ENCODE results near the gene TNRC18.
"Not testable (repeated sequence)": the region's sequence is repeated elsewhere in the genome, so short reads cannot be mapped to it uniquely, and the experiment has no call there.

The TNRC18 gene, protein sequence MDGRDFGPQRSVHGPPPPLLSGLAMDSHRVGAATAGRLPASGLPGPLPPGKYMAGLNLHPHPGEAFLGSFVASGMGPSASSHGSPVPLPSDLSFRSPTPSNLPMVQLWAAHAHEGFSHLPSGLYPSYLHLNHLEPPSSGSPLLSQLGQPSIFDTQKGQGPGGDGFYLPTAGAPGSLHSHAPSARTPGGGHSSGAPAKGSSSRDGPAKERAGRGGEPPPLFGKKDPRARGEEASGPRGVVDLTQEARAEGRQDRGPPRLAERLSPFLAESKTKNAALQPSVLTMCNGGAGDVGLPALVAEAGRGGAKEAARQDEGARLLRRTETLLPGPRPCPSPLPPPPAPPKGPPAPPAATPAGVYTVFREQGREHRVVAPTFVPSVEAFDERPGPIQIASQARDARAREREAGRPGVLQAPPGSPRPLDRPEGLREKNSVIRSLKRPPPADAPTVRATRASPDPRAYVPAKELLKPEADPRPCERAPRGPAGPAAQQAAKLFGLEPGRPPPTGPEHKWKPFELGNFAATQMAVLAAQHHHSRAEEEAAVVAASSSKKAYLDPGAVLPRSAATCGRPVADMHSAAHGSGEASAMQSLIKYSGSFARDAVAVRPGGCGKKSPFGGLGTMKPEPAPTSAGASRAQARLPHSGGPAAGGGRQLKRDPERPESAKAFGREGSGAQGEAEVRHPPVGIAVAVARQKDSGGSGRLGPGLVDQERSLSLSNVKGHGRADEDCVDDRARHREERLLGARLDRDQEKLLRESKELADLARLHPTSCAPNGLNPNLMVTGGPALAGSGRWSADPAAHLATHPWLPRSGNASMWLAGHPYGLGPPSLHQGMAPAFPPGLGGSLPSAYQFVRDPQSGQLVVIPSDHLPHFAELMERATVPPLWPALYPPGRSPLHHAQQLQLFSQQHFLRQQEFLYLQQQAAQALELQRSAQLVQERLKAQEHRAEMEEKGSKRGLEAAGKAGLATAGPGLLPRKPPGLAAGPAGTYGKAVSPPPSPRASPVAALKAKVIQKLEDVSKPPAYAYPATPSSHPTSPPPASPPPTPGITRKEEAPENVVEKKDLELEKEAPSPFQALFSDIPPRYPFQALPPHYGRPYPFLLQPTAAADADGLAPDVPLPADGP (N-terminal part only)

DNA sequence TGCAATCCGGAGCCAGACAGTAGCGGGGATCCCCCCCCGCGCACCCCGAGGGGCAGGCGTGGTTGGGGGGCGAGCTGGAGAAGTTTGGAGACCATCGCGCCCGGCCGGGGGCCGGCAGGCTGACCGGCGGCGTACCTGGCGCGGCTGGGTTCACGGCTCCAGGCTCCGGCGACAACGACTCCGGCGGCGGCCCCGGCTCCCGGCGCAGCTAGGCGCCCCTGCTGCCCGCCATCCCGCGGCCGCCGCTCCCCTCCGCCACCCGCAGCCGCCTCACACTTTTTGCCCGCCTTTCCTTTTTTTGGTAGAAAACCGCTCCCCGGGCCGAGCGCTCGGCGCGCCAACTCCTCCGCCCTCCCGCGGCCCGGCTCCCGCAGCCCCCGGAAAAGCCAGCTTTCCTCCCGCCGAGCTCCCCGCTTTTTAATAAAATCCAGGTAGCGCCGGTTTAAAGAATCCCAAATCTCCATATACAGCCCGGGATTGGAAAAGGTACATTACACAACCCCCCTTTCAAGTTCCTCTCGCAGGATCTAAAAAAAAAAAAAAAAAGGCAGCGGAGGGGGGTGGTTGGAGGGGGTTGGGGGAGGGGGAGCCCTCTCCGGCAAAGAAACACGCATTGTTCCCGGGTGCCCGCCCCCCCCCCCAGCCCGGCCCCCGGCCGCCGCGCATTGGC, at the start of gene TNRC18:
TNRC18 (minus strand) TSS at position 529 of the 670 bp plus-strand sequence. CDS start 2,588 bp downstream, outside the sequence.
- DNase-seq: no peak

DNA sequence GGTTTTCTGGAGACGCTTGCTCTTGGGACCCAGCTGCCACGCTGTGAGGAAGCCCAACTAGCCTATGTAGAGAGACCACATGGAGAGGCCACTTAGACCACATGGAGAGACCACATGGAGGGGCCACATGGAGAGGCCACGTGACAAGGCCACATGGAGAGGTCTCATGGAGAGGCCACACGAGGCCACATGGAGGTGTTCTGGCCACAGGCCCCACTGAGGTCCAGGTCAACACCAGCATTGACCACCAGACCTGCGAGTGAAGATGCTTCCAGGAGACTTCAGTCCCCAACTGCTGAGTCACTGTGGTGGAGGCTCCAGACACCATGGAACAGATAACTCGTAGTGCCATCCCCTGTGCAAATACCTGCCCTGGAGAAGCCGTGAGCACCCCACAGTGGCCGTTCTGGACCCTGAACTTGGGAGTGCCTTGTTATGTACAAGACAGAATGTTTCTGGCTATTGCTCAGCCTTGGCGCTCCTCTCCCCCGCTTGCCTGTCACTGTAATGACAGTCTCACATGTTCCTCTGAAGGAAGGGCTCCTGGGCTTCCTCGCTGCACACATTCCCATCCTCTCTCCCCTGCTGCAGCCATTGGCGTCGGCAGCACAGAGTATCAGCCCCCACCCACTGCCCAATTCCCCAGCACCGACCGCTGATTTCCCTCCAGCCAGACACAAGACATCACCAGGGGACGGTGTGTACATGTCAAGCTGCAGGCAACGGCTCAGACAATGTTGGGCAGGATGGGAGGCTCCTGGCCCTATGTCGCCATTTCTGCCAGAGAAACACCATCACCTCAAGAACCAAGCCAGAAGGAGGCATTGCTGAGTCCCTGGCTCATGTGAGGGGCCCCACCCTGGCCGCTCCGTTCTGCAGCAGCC, 49.0 kb upstream of the TNRC18 start:
- DNase-seq: peak; percentile 21

DNA sequence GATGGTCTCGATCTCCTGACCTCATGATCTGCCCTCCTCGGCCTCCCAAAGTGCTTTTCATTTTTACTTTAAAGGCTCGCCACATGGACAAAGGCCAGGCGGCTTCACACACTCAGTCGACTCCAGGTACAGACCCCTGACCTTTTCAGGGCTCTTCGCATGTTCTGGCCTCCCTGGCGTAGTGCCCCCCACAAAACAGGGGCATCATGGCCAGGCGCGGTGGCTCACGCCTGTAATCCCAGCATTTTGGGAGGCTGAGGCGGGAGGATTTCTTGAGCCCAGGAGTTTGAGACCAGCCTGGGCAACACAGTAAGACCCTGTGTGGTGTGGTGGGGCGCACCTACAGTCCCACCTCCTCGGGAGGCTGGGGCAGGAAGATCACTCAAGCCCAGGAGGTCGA, 48.0 kb upstream of the TNRC18 start:
- not testable (repeated sequence) for DNase-seq

DNA sequence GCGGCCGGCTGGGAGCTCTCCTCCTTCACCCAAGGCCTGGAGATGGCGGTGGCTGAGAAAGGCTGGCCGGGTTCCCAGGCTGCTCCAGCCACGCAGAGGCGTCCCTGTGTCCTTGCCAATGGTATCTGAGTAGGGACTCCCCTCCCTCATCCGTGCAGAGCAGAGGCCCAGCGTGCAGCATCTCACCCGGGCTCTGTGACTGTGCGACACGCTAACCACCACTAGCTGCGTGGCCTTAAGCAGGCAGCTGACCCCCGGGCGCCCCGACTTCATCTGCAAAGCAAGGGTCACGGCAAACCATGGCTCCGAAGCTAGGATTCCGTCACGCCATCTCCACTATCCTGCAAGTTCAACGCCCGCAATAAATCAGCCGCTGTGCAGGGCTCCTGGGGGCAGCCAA, 47.2 kb upstream of the TNRC18 start:
- DNase-seq: no peak

DNA sequence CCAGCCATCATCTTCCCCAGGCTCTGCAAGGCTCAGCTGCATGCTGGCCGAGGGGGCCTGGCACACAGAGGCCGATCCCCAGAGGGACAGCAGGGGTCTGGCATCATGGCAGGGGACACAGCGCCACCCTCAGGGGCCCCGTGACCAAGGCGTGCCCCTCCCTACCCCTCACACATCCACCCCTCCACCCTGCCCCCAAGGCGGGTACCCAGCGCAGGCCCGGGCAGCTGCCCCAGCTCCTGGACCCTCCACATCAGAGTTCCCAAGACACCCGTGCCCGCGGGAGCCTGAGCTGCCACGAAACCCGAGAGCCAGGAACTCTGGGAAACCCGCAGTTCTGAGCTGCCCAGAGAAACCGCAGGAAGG, 46.5 kb upstream of the TNRC18 start:
- no peak for DNase-seq

DNA sequence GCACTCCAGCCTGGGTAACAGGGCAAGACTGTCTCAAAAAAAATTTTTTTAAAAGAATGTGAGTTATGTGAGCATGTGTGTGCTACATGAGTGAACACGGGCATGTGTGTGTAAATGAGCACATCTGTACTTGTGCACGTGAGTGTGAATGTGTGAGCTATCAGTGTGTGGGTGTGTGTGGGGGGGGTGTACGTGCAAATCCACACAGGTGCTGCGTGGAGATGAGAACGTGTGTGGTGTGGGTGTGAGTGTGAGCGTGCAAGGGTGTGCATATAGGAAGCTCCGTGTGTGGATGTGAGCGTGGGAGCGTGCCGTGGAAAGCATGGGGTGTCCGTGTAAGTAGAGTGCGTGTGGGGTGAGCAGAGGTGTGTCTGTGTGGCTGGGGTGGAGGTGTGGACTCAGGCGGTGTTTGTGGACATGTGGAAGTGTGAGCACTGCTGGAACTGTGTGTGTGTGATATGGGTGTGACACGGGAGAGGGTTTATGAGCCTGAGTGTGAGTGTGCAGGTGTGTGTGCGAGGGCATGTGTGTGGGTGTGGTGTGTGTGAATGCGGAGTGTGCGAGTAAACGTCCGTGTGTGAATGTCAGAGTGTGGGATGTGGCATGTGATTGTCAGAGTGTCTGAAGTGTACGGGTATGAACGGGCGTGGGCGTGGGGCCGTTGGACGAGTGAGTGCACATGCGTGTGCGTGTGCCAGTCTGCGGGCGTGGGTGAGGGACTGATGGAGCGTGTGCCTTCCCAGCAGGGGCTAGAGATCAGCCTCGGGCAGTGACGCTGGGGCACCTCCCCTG, 45.9 kb upstream of the TNRC18 start:
- no peak for DNase-seq

DNA sequence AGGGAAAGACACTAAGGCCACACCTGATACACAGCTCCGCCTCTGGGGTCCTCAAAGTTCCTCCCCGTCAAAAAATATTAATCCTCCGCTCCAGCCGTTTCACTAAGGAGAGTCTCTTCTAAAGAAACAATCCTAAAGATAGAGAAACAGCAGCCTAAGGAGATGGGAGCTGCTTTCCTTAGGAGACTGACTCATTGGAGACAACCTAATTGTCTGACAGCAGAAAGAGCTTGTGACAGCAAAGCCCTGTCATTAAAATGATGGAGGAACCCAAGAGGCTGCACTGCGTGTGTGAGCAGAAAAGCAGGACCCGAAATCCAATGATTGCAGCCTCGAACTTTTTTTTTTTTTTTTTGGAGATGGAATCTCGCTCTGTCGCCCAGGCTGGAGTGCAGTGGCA, 44.0 kb upstream of the TNRC18 start:
- no peak for DNase-seq

DNA sequence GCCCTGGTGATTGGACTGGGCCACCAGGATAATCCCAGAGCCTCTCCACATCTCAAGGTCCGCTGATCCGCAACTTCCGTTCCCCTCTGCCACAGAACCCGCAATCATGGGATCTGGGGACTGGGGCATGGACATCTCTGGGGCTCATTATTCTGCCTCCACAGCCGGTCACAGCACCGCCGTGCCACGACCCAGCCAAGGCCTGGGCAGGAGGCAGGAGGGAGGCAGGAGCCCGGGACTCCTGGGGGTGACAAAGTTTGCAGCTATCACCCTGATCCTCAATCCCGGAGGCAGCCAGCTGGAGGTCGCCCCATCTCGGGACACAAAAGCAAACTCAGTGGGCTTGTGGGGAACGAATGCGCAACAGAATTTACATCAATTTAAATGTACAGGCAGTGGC, 42.9 kb upstream of the TNRC18 start:
- DNase-seq: no peak

DNA sequence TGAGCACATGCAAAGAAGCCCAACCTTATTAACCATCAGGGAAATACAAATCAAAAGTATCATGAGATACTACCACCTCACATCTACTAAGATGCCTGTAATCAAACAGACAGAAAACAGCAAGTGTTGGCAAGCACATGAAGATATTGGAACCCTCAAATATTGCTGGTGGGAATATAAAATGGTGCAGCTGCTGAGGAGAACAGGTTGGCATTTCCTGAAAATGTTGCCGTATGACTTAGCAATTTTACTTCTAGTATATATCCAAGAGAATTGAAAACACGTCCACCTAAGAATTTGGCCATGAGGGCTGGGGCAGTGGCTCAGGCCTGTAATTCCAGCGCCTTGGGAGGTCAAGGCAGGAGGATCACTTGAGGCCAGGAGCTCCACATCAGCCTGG, 39.4 kb upstream of the TNRC18 start:
- DNase-seq: no peak

DNA sequence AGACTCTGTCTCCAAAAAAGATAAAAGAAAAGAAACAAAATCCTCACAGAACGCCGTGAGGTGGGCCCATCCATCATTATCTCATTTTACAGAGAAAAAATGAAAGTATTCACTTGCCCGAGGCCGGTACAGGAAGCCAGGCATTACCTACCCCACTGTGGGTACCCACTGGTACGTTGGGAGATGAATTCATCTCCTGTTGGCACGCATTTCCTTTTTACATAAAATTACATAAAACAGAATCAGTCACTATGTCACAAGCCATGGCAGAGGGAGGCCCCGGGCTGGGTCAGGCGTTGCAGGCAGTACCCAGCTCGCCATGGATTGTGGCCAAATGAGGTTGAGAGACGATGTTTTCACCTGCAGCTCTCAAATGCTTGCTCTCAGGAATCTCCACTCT, 38.6 kb upstream of the TNRC18 start:
- DNase-seq: peak; percentile 67

DNA sequence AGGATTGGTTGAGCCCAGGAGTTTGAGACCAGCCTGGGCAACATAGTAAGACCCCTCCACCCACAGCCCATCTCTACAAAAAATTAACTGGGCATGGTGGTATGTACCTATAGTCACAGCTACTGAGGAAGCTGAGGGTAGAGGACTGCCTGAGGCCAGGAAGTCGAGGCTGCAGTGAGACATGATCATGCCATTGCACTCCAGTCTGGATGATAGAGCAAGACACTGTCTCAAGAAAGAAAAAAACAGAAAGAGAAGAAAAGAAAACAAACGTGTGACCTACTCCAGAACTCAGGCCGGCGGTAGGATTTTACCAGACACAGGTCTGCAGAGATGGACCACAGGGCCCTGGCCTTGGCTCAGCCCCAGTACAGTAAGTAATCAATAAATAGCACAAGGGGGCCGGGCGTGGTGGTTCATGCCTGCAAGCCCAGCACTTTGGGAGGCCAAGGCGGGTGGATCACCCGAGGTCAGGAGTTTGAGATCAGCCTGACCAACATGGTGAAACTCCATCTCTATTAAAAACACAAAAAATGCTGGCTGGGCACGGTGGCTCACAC, 35.4 kb upstream of the TNRC18 start:
- no peak for DNase-seq

DNA sequence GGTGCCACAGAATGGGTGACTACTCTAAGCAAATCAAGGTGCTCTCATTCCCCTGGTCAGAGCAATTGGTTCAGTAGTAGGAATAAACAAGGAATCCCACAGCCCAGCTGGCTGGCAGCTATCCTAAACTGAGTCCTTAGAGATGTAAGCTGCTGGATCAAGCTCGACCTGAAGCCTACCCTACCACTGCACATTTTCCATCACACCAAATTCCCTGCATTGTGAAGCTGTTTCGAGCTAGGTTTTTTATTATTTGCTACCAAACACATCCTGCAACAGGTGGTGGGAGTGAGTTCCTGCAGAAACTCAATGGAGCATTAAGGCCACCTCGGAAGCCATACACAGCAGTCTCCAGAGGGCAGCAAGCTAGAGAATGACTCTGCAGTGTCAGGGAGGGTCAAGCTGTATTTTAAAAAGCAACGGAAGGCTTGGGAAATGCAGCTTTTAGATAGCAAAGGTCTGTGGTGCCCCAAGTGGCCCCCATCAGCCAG, 33.7 kb upstream of the TNRC18 start:
- DNase-seq: peak; percentile 73

DNA sequence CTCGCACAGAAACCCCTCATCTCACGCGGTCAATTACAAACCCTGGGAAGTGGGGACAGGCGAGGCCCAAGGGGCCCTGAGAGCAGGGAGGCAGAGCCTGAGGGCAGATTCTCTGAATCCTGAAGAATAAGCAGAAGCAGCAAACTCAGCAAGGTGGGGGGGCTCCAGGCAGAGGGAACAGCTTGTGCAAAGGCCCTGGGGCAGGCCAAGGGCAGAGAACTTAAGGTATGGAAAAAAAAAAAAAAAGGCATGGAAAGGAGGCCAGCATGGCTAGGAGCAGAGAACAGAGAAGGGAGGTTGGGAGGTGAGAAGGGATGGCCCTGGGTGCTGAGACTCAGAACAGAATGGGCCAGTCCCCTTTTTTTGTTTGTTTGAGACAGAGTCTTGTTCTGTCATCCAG, 32.8 kb upstream of the TNRC18 start:
- no peak for DNase-seq

DNA sequence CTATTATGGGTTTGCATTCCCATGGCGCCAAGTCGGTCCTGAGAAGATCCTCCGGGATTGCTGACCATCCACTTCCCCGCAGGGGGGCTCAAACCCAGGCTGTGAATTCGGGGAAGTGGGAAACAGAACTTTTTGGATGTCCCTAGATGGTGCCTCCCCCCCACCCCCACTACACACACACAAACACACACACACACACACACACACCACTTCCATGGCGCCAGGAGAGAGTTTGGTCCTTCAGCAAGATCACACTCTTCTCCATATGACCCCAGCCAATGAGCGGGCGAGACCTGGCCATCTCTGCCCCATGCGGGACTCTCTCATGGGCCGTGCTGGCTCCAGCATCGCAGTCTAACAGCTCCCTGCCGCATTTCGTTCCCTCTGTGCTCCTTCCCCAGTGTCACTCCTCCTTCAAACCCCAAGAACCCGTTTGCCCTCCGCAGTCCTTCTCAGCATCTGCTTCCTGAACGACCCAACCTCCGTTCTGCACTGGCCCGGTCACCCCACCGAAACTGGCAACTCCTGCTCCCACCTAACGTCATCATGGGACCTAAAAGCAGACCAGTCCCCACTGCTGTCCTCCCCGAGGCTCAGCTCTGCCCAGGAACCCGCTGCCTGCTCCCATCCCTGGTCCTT, 32.1 kb upstream of the TNRC18 start:
- DNase-seq: peak; percentile 65

DNA sequence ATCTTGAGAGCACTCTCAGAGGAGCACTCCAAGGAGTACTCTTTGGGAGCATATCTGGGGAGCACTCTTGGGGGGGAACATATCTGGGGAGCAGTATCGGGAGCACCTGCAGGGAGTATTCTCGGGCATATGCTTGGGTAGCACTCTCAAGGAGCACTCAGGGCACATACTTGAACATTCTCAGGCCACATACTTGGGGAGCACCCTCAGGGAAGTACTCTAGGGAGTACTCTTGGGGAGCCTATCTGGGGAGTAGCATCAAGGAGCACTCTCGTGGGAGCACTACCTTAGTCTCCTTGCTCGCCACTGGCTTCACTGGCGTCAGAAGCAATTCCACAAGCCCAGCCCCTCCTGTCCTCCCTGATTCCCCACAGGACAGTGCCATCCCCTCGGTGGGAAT, 31.5 kb upstream of the TNRC18 start:
- no peak for DNase-seq

DNA sequence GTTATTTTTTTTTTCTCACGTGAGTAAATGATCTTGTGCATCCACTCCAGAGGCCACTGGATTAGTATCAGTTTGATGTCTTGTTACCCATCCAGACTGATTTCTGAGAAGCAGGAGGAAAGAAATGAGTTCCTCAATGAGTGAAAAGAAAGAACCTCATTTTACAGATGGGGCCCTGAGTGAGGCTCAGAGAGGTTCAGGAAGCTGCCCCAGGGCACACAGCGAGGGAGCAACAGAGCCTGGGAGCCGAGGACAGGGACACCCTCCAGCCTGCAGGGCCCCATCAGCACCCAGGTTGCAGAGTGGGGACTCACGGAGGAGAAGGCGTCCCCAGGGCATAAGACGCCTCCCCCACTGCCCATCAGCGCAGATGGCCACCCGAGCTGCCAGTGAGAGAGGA, 30.9 kb upstream of the TNRC18 start:
- no peak for DNase-seq

DNA sequence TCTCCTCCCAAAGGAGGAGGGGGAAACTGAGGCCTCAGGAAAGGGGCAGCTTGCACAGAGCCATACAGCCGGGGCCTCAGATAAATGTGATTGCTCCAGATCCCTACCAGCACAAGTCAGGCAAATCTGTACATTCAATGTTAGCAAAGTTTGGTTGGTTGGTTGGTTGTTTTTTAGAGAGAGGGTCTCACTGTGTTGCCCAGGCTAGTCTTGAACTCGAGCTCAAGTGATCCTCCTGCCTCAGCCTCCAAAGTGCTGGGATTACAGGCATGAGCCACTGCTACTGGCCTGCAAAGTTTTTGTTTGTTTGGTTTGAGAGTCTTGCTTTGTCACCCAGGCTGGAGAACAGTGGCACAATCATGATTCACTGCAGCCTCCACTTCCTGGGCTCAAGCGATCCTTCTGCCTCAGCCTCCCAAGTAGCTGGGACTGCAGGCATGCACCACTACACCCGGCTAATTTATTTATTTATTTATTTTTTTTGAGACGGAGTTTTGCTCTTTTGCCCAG, 30.0 kb upstream of the TNRC18 start:
- DNase-seq: no peak

DNA sequence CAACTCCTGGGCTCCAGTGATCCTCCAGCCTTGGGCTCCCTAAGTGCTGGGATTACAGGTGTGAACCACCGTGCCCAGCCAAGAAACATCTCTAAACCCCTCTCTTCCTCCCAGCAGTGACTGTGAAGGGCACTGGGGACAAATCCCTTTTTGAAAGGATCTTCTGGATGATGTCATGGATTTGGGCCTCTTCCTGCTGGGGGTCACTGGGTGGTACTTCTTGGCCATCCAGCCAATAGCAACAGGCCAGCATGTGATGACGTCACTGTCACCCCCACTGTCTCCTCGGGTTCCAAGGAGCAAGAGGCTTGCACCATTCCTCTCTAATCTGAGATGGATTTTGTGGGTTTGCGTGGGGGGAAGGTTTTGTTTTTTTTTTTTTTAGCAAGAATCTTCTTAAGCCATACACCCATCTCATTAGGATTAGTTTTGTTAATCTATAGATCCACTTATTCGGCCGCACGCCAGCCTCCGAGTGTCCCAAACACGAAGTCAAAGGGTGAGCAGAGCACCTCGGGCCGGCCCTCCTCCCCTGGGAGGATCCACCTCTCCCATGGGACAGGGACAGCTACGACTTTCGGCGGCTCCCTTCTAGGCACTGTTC, 29.4 kb upstream of the TNRC18 start:
- peak; percentile 27 for DNase-seq

DNA sequence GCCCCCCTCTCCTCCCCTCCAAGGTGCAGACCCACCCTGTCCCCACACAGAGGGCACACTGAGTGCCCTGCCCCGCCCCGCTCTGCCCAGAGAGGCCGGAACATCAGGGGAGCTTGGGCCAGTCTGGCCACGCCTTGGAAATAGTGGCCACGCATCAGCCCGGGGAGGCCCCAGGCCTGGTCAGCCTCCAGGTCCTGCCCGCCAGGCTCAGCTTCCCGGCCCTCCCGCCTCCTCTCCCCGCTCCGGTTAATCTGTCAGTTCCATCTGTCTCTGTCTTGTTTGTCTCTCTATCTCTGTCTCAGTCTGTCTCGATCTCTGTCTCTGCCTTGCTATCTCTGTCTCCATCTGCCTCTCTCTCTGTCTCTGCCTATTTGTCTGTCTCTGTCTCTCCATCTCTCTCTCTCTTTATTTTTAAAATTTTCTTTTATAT, 28.9 kb upstream of the TNRC18 start:
- no peak for DNase-seq

Measured in GDM1 (cell line).